K562 (cell line): ENCODE data around the gene FGGY. TPM values are rescaled to one million over a fixed set of nuclear protein-coding genes. Genes with fewer than 3 reads are reported as not detected.

Source experiments
- ATF7 ChIP-seq: fragments of 450-650 bp; IDR thresholded peaks from 2 replicates; pipeline ENCODE4 v1.7.1; 2014; ENCODE audit warnings: mild to moderate bottlenecking, moderate library complexity
- C11orf30 ChIP-seq: fragments of 450-650 bp; IDR thresholded peaks from 2 replicates; pipeline ENCODE4 v1.6.1; 2016; ENCODE audit warnings: low read depth, mild to moderate bottlenecking
- CREM ChIP-seq: IDR thresholded peaks from 2 replicates; pipeline ENCODE4 v1.6.1; 2014; ENCODE audit warnings: antibody characterized with exemption, low read depth
- GTF2B ChIP-seq: IDR thresholded peaks from 2 replicates; pipeline ENCODE4 v1.6.1; 2011; ENCODE audit not compliant: insufficient read length; ENCODE audit errors: extremely low read depth
- MAFG ChIP-seq: fragments of 450-650 bp; conservative IDR thresholded peaks from 2 replicates; pipeline ENCODE4 v1.6.1; 2016; ENCODE audit warnings: missing genetic modification characterization, missing compliant biosample characterization
- PHTF2 ChIP-seq: fragments of 250-450 bp; sonication (Bioruptor Pico); IDR thresholded peaks from 2 replicates; pipeline ENCODE4 v1.5.0; 2021; ENCODE audit warnings: mild to moderate bottlenecking
- PRDM10 ChIP-seq: fragments of 450-650 bp; IDR thresholded peaks from 2 replicates; pipeline ENCODE4 v1.6.1; 2018; ENCODE audit not compliant: partially characterized antibody
- ZNF263 ChIP-seq: sonication (generic); formaldehyde crosslinking; IDR thresholded peaks from 2 replicates; pipeline ENCODE4 v1.8.0; 2022; ENCODE audit warnings: mild to moderate bottlenecking, missing genetic modification reagents, borderline replicate concordance
- ZNF354B ChIP-seq: fragments of 250-450 bp; sonication (Bioruptor Pico); IDR thresholded peaks from 2 replicates; pipeline ENCODE4 v1.4.0; 2020
- polyA plus RNA-seq, 8 experiments: library from polyadenylated mRNA; depleted of rRNA in 4 of 8; stranded (reverse) in 5 of 8; unstranded in 3 of 8; fragments of >200 nt; fragmentation: Nextera tagmentation in 2 of 8; fragmentation: Illumina TruSeq in 1 of 8; extraction: Ambion mirVana in 2 of 8; extraction: Trizol in 1 of 8; gene quantifications; 2 replicates each; pipeline versions ENCODE4 v1.2.1 to v1.2.3, GENCODE V29; 2011 to 2014; ENCODE audit warnings: inconsistent platforms in 1 of 8, missing spikeins in 1 of 8
- total RNA-seq, 7 experiments: library from RNA; depleted of rRNA in 6 of 7; stranded (reverse); fragments of >200 nt in 6 of 7; fragmentation: Illumina TruSeq in 2 of 7; extraction: Trizol in 2 of 7; gene quantifications; 2 replicates each; pipeline versions ENCODE4 v1.2.1 to v1.2.3, GENCODE V29; 2011 to 2021; ENCODE audit warnings: low replicate concordance in 1 of 7

Gene FGGY
- total and polyA plus RNA-seq, 9 of the 15 experiments (the other 6 are each of a cell fraction or from before 2014, with no cell fraction given): 9.7 to 19.2 (median 12.6) TPM

GRCh38 chr1:59498640-59499039 lies 201.7 kb downstream of the FGGY start (continued):
- TF ChIP-seq PRDM10 (peak; percentile 14), GTF2B (no peak), ATF7 (peak; percentile 68; the same call in 1 of the 2 replicates), C11orf30 (peak; percentile 53; the same call in 1 of the 2 replicates), MAFG (tag) (peak; percentile 75), CREM (peak; percentile 38; the same call in 1 of the 2 replicates), ZNF354B (CRISPR knock-in tag) (no peak), PHTF2 (no peak), ZNF263 (CRISPR knock-in tag) (0 out of 2 replicates have a peak, but pooled peaks have one; percentile 18)
